CD4-positive, alpha-beta T cell treated with Interleukin-15 for 4 hours (primary cell): ENCODE data around the gene PSME3IP1.

ENCODE experiments used
- DNase-seq: peaks from one replicate; pipeline ENCODE4 v3.0.0-alpha.2; 2020; ENCODE audit warnings: low spot score

Gene PSME3IP1

DNA sequence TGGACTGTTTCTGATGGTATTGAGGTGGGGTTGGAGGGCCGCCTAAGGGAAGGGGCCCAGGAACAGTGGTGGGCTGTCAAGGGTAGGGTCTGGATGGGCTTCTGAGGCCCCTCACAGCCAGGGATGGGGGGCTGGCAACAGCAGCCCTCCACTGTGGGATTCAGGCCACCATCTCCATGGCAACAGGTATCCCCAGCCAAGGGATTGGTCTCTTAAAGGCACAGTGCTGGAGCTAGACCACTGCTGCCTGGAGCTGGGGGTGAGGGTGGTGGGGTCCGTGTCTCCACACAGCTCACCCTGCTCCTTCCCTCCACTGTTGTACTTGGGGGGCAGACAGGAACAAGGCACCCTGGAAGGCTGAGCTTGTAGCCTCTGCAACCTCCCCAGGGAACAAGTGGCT is 41.8 kb downstream of the PSME3IP1 start:
- no peak for DNase-seq

DNA sequence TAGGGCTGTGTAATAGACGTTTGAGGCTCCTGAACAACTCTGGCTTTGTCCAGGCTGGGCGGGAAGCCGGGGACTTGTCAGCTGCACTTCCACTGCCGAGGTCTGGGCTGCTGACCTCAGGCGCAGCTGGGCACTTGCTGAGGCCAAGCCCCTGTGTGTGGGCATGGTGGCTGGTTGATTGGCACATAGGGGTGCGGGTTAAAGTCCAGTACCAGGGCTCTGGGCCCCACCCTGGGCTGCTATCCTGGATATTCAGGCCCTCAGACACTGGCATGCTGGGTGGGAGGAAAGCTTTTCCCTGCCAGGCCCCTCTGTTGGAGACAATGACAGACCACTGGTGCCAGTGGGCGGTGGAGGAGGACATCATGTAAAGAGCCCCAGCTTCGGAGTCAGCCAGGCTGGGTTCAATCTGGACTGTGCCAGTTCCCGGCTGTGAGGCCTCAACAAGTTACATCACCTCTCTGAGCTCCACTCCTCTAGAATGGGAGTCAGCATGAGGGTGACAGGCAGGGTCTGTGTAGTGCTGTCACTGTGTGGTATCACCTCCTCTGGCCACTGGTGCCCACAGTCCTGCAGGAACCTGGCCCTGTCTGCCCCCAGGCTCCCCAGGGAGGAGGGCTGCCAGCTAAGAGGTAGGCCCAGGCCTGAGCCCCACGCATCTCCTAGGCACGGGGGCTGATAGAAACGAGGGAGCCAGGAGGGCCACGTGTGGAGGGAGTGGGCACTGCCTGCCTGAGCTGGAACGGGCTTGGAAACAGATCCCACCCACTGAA is 42.5 kb downstream of the PSME3IP1 start:
- DNase-seq = no peak

DNA sequence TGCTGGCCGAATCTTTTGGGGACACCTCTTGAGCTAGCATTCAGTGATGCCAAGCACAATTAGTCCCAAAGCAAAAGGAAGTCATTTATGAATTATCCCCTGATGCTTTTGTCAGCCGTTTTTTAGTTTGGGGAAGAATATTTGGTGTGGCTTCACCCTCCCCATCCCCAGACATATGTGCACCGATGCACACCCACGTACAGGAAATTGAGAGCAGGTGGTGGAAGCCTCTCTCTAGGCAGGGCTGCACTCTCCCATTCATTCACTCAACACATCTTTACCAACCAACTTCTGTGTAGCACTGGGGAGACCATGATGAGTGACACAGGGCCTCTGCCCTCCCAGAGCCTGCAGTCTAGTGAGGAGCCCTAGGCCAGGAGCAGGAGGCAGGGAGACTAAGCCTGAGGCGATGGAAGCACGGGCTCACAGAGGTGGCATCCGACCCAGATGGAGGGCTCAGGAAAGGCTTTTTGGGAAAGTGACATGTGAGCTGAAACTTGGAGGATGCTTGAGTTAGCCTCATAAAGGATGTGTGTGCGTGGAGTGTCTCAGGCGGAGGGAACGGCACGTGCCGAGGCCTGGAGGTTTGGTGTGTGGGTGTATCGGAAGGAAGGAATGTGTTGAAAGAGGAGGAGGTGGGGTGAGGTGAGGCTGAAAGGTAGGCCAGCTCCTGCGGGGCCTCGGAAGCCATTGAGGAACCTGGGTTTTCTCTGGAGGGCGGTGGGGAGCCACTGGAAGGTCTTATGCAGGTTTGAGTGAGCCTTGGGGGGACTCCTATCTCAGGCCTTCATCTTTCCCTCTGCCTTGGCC is 43.8 kb downstream of the PSME3IP1 start:
- DNase-seq = no peak

DNA sequence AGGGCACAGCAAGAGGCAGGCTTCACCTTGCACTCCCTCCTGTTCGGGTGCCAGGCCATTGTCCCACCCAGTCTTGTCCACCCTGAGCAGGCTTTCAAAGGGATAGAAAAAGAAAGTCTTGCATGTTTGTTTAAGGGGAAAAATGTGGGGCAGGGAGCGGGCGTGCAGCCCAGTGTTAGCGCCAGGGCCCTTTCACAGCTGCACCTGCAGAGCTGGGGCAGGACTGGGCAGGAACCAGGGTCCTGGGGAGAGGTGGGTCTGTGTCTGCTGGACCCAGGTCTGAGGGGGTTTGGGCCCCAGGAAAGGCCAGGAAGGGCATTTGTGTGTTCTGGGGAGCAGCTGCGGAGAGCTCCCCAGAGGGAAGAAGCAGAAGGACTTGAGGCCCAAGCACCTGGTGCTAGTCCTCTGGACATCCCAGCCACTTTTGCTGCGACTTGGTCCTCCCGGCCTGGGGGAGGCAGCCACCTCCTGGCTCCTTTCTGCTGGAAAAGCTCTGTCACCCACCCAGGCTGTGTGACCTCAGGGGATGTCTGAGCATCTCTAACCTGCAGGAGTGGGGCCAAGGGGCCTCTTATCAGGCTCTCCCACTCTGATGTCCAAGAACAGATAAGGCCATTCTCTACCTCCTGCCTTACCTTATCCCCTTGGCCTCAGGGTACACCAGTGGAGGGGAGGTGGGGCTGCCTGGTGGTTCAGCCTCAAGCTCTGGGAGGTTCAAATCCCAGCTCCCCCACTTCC is 44.7 kb downstream of the PSME3IP1 start:
- no peak for DNase-seq

DNA sequence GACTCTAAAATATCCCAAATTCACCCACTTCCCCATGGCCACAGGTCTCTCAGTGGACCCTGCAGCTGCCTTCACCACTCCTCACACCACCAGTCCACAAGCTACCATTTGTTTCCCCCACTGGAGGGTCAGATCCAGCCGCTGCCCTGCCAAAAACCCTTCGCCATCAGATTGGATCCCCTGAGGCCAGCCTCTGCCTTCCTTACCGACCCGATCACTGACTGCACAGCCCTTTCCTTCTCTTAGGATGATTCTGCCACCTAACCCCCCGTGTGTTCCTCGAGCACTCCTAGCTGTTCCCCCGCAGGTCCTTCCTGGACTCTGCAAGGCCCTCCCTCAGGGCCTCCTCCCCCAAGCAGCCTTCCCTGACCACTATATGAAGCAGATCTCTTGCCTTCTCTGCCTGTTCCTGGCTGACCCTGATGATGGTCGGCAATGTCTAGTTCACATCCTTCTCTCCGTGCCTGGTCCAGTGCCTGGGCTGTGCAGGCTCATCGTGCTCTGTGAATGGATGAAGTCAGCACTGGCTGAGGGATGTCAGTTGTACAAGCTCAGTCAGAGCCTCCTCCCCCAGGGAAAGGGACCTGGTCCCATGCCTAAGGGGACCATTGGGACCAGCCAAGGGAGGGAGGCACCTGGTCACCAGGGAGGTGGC is 47.4 kb downstream of the PSME3IP1 start:
- DNase-seq = no peak

DNA sequence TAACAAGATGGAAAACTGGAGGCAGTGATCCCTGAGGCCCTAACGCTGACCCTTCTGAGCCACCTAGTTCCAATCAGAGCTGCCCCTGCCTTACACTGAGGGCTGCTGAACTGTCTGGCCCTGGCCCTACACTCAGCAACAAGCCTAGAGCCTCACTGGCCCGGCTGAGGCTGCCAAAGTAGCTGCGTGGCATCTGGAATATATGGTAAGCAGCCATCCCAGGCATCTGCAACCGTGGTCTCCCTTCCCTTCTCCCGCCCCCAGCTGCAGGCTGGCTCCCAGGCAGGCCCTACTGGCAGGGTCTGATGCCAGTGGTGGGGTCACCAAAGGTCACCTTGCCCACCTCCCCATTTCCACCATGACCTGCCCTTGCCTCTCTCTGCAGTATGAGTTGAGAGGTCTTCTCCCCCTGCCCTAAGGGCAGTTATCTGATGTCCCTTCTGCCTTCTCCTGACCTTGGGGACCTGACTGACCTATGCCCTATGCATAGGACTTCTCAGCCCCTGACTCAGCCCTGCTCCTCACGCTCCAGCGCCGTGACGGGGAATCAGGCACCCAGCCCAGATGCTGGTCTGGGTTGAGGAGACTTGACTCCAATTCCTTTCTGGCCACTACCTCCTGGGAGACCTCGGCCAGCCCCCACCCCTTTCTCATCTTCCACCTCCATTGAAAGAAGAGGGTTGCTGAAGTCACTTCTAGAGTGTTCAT is 48.1 kb downstream of the PSME3IP1 start:
- no peak for DNase-seq

DNA sequence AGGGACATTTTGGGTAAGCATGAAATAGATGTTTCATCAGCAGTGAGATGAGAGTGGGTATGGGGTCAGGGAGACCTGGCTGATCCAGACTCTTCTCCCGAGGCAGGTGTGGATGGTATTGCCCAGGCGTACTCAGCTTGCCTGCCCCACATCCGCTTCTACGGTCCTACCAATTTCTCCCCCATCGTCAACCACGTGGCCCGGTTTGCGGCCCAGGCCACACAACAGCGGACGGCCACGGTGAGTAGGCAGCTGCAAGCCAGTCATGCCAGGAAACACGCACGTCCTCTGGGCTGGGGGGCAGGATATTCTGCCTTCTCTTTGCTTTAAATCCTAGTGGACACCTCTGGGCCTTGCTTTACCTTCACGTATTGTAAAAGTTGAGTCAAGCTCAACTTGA is 48.8 kb downstream of the PSME3IP1 start:
- DNase-seq = no peak

DNA sequence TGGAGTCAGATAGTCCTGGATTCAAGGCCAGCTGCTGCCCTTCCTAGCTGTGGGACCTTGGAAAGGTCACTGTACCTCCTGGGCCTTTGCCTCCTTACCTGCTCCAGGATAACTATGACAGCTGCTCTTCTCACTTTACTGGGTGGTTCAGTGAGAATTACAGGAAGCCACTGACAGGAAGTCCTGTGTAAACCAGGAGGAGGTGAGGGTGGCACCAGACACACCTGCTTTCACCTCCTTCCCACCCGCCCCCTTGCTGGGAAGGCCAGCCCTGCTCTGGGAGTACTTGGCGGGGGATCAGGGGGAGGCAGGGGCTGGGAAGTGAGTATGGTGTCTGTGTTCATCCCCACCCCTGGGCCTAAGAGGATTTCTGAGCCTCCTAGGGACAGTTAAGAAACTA is 50.9 kb downstream of the PSME3IP1 start:
- peak; percentile 51 for DNase-seq

DNA sequence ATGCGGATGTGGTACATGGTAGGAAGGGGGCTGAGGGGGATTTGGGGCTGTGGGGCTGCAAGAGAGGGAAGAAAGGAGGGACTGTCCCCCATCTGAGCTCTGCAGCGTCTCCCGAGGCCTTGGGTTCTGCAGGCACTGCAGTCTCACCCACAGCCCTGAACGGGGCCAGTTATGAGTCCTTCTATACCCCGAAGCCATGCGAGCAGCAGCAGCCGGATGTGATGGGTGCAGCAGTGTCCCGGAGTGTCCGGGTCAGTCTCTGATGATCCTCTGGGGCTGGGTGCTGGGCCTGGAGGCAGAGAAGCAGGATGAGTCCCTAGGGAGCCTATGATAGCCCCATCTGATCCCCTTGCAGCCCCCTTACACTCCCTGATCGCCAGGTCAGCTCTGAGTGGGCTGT is 52.0 kb downstream of the PSME3IP1 start:
- no peak for DNase-seq

DNA sequence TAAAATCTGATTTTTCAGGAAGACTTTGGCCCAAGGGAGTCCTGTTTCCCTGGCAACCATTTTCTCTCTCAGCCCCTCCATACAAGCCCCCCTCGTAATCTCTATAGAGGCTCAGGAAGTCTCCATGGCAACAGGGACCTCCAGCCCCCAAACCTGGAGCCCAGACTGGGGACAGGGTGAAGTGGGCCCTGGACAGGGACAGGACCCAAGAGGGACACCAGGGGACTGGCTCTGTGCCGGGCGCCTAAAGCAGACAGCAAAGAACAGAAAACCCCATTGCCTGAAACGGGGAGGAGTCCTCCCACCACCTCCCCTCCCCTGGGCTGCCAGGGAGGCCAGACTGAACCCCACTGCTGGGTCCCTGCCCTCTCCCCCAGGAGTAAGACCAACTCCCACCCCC is 52.8 kb downstream of the PSME3IP1 start:
- DNase-seq = no peak

DNA sequence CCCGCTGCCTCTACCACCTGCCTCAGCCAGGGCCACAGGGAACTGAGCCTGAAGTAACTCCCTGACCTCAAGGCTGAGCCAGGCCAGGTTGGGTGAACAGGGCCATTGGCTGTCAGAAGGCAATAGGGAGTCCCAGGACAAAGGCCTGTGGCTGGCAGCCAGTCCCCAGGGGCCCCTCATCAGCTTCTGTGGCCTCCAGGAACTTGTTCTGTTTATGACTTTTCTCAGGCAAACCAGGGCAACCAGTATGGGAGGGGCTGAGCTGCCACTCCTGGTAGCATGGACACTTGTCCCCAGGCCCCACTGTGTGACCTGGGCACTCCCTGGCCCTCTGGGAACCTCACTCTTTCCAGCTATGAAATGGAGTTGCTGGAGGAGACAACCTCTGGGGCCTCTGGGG is 53.4 kb downstream of the PSME3IP1 start:
- DNase-seq = no peak

DNA sequence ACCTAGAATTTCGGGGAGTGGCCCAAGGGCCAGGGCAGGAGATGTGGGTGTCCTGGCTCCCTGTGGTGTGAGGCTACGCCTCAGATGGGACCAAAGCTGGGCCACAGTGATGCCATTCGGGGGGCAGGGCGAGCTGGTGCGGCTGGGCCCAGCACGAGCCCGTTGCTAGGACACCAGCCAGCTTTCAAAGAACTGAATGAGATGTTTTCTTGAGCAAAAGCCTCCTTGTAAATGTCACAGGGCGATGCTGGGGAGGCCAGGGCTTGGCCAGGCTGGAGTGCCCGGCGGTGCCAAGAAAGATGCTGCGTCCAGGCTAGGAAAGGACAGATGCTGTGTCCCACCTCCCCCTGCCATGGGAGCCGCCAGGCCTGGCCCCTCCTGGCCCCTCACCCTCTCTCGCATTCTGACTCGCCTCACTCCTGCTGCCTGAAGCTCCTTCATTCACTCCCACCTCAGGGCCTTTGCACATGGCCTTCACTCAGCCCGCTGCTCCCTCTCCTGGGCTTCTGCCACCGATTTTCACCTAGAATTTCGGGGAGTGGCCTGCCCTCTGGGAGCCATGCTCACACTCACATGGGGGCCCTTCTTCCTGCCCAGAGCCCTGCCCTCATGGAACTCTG is 54.4 kb downstream of the PSME3IP1 start:
- DNase-seq = no peak

DNA sequence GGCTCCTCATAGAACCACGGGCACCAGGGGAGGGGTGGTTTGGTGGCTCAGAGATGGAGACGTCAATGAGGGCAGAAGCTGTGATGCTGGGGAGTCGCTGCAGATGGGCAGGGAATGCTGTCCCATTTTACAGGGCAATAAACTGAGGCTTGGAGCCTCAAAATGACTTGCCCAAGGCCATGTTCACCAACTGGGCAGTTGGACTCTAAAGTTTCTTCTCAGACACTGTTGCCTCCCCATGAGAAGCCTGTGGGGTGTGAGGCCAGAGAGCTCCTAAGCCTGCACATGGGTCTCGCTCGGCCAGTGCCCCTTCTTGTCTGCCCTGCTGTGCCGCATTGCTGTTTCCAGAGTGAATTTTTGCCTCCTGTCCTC is 54.9 kb downstream of the PSME3IP1 start:
- no peak for DNase-seq

DNA sequence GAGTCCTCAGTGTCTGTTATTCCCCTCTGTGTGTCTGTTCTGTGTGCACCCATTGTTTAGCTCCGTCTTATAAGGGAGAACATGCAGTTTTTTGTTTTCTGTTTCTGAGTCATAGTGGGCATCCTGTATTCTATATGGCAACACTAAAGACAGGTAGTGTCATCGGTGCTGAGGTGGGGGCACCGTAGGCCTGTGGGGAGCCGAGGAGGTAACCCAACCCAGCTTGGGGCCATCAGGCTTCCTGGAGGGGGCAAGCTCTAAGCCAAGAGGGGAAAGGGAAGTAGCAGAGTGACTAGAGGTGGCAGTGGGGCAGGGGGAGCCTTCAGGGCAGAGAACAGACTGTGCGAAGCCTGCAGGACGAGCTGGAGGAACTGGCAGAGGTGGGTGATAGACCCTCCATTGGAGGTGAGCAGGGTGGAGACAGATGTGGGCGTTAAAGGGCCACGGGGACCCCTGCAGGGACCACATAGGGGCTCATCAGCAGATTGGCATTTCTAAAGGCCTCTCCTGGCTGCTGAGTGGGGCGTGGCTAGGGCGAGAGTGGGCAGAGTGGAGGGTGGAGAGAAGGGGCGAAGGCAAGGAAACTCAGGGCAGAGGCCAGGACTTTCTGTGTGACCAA is 57.0 kb downstream of the PSME3IP1 start:
- peak; percentile 58 for DNase-seq

DNA sequence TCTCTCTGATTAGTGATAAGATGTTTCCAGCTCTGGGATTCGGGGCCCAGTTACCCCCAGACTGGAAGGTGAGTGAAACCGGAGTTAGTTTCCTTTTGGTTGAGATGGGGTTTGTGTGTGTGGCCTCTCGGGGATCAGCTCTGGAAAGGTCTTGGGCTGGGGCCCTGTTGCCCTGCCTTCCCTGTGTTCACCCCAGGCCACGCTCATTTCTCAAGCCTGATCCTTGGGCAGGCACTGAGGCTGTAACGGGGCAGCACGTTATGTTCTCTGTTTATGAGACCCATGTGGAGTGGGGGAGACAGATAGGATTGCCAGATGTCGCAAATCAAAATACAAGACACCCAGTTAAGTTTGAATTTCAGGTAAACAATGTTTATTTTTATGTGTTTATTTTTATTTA is 58.0 kb downstream of the PSME3IP1 start:
- no peak for DNase-seq

DNA sequence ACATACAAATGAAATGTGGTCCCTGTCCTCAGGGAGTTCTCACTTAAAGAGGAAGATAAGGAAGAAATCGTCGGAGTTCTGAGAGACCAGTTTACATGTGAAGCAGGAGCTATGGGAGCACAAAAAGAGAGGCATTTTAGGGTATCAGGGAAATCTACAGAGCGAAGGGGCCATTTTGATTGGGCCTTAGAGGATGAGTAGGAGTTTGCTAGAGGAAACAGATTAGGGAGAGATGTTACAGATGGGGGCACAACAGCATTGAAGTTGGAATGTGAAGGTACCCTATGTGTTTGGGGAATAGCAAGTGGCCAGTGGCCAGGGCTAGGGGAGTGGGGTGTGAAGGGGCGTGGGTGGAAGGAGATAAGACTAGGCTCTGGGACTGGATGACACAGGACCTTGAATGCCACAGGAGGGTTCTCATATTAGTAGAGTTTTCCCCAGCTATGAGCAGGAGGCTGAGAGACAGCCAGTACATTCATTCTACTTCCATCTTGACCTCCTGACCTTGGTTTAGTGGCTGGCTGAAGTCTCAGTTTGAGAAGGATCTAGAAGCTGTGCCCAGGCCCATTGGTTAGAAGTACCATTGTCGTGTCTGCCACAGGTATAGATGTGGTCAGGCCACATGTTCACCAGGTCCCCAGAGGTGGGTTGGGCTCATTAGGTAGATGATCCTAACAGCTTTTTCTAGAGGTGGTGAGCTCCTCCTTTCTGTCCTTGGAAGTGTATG is 58.6 kb downstream of the PSME3IP1 start:
- DNase-seq = no peak

DNA sequence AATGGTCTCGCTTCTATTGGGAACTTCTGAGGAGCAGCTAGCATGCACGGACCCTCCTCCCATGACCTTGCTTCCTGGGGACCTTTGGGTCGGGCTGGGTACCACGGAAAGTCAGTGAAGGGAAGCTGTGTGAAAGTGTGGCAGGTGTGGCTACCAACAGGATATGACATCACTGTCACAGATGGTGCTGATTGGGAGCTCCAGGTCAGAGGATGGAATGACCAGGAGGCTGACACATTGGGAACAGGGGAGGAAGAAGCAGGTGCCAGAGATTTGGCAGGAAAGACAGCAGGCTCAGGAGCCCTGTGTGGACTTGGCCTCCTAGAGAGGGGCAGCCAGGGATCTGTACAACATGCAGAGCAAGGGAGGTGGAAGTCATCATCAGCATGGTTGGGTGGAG is 59.4 kb downstream of the PSME3IP1 start:
- no peak for DNase-seq

DNA sequence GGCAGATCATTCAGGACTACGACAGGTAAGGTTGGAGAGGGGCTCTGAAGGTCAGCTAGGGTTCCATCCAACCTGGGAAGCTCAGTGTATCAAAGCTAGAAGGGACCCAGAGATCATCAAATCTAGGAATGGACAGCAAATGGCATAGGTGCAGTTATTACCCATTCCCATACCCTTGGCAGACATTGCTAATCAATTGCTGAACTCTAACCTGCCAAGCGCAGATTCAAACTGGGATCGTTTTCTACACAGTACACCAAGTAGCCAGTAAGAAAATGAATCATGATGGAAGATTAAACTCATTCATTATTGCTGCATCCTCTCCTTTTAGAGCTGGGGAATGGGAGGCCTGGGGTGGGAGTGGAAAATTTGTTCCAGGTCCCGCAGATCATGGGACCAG is 59.9 kb downstream of the PSME3IP1 start:
- DNase-seq = no peak

DNA sequence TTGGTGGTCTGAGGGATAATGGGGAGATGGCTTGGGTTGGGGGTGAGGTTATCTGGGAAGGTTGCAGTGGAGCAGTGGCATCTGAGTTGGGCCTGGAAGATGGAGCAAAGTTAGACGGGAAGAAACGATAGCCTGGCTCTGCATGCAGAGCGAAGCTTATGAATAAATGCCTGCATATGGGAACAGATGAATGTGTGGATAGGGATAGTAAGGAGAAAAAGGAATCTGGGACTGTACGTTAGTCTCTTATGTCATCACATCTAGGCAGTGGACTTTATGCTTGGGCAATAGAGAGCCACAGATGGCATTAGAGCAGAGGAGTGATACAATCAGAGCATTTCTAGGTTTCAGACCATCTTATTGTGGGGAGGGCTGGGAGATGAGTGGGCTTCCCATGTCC is 60.5 kb downstream of the PSME3IP1 start:
- DNase-seq = no peak

DNA sequence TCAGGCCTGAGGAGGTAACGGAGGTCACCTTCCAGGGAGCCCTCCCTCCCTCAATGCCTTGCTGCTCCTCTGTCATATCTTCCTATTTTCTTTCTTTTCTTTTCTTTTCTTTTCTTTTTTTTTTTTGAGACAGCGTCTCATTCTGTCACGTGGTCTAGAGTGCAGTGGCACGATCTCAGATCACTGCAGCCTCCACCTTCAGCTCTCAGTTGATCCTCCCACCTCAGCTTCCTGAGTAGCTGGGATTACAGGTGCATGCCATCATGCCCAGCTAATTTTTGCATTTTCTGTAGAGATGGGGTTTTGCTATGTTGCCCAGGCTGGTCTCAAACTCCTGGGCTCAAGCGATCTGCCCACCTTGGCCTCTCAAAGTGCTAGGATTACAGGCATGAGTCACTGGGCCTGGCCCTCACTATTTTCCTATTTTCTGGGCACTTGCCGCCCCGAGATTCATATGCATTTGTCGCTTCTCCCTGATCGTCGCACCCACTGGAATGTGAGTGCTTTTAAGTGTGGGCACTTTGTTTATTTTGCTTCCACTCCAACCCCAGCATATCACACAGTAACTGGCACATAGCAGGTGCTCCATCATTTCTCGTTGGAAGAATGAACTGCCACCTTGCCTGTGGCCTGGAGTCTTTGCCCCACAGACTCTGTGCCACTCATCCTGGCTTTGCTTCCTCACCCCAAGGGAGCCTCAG is 61.7 kb downstream of the PSME3IP1 start:
- DNase-seq = no peak
